Kidney epithelial cell (primary cell): ENCODE measurements around the gene PRRT1B. TPM values are rescaled to one million over a fixed set of nuclear protein-coding genes. Genes with fewer than 3 reads are reported as not detected.

Experiments
- DNase-seq: peaks from one replicate; pipeline ENCODE4 v3.0.0-alpha.2; 2010; ENCODE audit warnings: low read depth
- H3K27me3 ChIP-seq: 2 replicates; pipeline ENCODE4 v1.6.0; 2011; ENCODE audit warnings: low read length; ENCODE audit not compliant: control insufficient read depth, insufficient read depth
- H3K36me3 ChIP-seq: 2 replicates; pipeline ENCODE4 v1.5.1; 2011; ENCODE audit warnings: low read length; ENCODE audit not compliant: control insufficient read depth, insufficient read depth
- H3K4me3 ChIP-seq: 2 replicates; pipeline ENCODE4 v1.5.1; 2011; ENCODE audit warnings: low read depth, mild to moderate bottlenecking, control low read depth, low read length
- CTCF ChIP-seq: IDR thresholded peaks from 2 replicates; pipeline ENCODE4 v1.5.1; 2011; ENCODE audit warnings: mild to moderate bottlenecking, moderate library complexity, low read length, control low read depth, inconsistent platforms; ENCODE audit not compliant: insufficient read depth, poor library complexity, severe bottlenecking
- total RNA-seq: library from RNA; depleted of rRNA; stranded (reverse); fragments of >200 nt; gene quantifications from 2 replicates; pipeline ENCODE4 v1.2.3, GENCODE V29; 2015

The PRRT1B gene
- total RNA-seq, 1 donor from 2014 or later = not detected

- TF ChIP-seq CTCF = no peak
- no peaks in the 10 kb centered on the region for H3K27me3 ChIP-seq
- no peak overlapping the region for H3K4me3 ChIP-seq
- H3K36me3 ChIP-seq = no peaks in the 10 kb centered on the region
- no peak for DNase-seq
Observed at GRCh38 chr9:131575946-131576853, 30.9 kb downstream of the PRRT1B start.

- Histone ChIP-seq H3K36me3 (no peaks in the 10 kb centered on the region), H3K4me3 (no peak overlapping the region), H3K27me3 (no peaks in the 10 kb centered on the region)
- DNase-seq = no peak
- TF ChIP-seq CTCF = no peak
Observed at GRCh38 chr9:131577005-131578000, 32.0 kb downstream of the PRRT1B start.

- no peak for TF ChIP-seq CTCF
- no peak overlapping the region for H3K4me3 ChIP-seq
- no peak for DNase-seq
- H3K27me3 ChIP-seq = no peaks in the 10 kb centered on the region
- H3K36me3 ChIP-seq = no peaks in the 10 kb centered on the region
Observed at GRCh38 chr9:131578021-131578420, 32.7 kb downstream of the PRRT1B start.

- DNase-seq = no peak
- Histone ChIP-seq H3K4me3 (no peak overlapping the region), H3K27me3 (no peaks in the 10 kb centered on the region), H3K36me3 (no peaks in the 10 kb centered on the region)
- TF ChIP-seq CTCF = no peak
Observed at GRCh38 chr9:131578731-131579504, 33.6 kb downstream of the PRRT1B start.

- no peaks in the 10 kb centered on the region for H3K27me3 ChIP-seq
- DNase-seq = no peak
- TF ChIP-seq CTCF = no peak
- H3K36me3 ChIP-seq = no peaks in the 10 kb centered on the region
- H3K4me3 ChIP-seq = no peak overlapping the region
Observed at GRCh38 chr9:131579789-131580211, 34.5 kb downstream of the PRRT1B start.
